Adrenal gland (tissue), 12 donors: ENCODE results near the gene FCRL5. TPM values are rescaled to one million over a fixed set of nuclear protein-coding genes. Genes with fewer than 3 reads are reported as not detected.

Experiments
- DNase-seq, 7 donors: peaks; one replicate each; pipeline ENCODE4 v3.0.0-alpha.2; 2019 to 2020
- H3K27ac ChIP-seq, 5 donors: fragments of 200-600 bp; sonication (generic) in 4 of 5; 1 replicate in 3 of 5; 2 replicates in 2 of 5; pipeline versions ENCODE4 v1.5.1 to v1.8.0; 2016 to 2020; ENCODE audit warnings: mild to moderate bottlenecking in 1 of 5
- H3K27me3 ChIP-seq: fragments of 200-600 bp; 2 replicates; pipeline ENCODE4 v1.8.0; 2021
- H3K36me3 ChIP-seq, 2 donors: fragments of 200-600 bp; replicated peaks in 1 of 2; 1 replicate in 1 of 2; 2 replicates in 1 of 2; pipeline versions ENCODE4 v1.5.1 to v1.8.0; 2018 to 2022
- H3K4me1 ChIP-seq, 2 donors: fragments of 200-600 bp; replicated peaks in 1 of 2; 1 replicate in 1 of 2; 2 replicates in 1 of 2; pipeline versions ENCODE4 v1.5.1 to v1.8.0; 2018 to 2021
- H3K4me3 ChIP-seq, 4 donors: fragments of 200-600 bp; sonication (generic) in 3 of 4; one replicate each; pipeline ENCODE4 v1.5.1; 2016 to 2018
- H3K9me3 ChIP-seq, 3 donors: fragments of 200-600 bp; sonication (generic) in 1 of 3; replicated peaks in 1 of 3; 1 replicate in 2 of 3; 2 replicates in 1 of 3; pipeline versions ENCODE4 v1.5.1 to v1.8.0; 2016 to 2021
- CTCF ChIP-seq, 6 experiments: fragments of 450-650 bp in 4 of 6; fragments of 200-600 bp in 2 of 6; sonication (generic) in 1 of 6; IDR thresholded peaks; 1 replicate in 5 of 6; 2 replicates in 1 of 6; pipeline versions ENCODE4 v1.5.1 to v1.8.0; 2016 to 2021; ENCODE audit warnings: antibody characterized with exemption in 6 of 6, mild to moderate bottlenecking in 2 of 6, moderate library complexity in 1 of 6
- POLR2A ChIP-seq, 2 donors: fragments of 450-650 bp; IDR thresholded peaks; one replicate each; pipeline ENCODE4 v1.6.1; 2017; ENCODE audit warnings: antibody characterized with exemption in 2 of 2, mild to moderate bottlenecking in 2 of 2, moderate library complexity in 1 of 2
- WGBS, 4 donors: extraction: QIAGEN DNeasy Blood & Tissue Kit in 2 of 4; methylation state at CpG; one replicate each; pipeline versions ENCODE4 v1.1.5 to v1.1.7; 2013 to 2017; 5-methylcytosine and 5-hydroxymethylcytosine counted together
- intact Hi-C, 2 donors: fragments of 100-400 bp; cut with DNase I; formaldehyde crosslinking; loops; one replicate each; pipeline versions ENCODE4 v1.14.1 to v1.15.0; 2022 to 2023
- polyA plus RNA-seq, 3 donors: library from polyadenylated mRNA; stranded (reverse); fragments of 200-250 nt in 2 of 3; fragments of 350-450 nt in 1 of 3; fragmentation: Illumina TruSeq in 1 of 3; extraction: RNeasy Lipid Tissue Mini Kit (QIAGEN cat#74804) in 1 of 3; gene quantifications; one replicate each; pipeline ENCODE4 v1.2.3, GENCODE V29; 2013 to 2014
- total RNA-seq, 9 donors: library from RNA; depleted of rRNA in 4 of 9; stranded (reverse); fragments of >200 nt in 4 of 9; fragments of 120-200 nt in 1 of 9; fragmentation: NEBNext Ultra II Directional in 1 of 9; extraction: Animal tissue kit (Norgen Biotek cat#: 25700) in 1 of 9; gene quantifications; one replicate each; pipeline versions ENCODE4 v1.1.0 to v1.2.4, GENCODE V29; 2013 to 2023
- donor health status: healthy with polysubstance abuse.
- donor health status: Bipolar disorder and iron deficiency.
- donor health status: DM: yes; HTN: yes; CAD: no.
- donor health status: DM: no; HTN: no; CAD: no.
- donor health status: DM: no; HTN: no; CAD: no.
- donor health status: DM: yes; HTN: yes; CAD: no.

The FCRL5 gene
- total and polyA plus RNA-seq, 12 donors: under 0.01 to 1.1 (median 0.24) TPM; not detected in 5

DNA sequence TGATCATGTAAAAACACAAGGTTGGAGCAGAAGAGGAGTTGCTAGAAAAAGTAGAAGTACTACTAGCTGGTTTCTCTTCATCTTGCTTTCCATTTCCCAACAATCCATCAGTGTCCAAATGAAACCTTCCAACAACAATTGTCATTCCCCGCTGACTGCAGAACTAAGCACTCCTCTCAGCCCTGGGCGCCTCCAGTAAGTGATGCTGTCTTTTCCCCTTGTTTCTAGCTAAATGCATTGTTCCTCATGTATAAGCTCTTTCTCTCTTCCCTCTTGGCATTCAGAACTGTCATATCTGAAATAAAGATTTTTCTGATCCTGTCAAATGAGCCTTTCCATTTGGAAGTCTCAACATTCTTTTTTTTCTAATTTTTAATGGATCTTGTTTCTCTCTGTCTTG is 68.7 kb downstream of the FCRL5 start:
- Histone ChIP-seq H3K27me3 (no peaks in the 10 kb centered on the region), H3K36me3 (no peaks in the 10 kb centered on the region), H3K4me3 (no peak overlapping the region), H3K4me1 (no peaks in the 10 kb centered on the region), H3K9me3 (no peaks in the 10 kb centered on the region), H3K27ac (no peak overlapping the region)
- intact Hi-C loops: loop anchor here in 1 of 2 donors (10.0 kb wide), 1 partner anchor 289 kb away; no protein-coding TSS in a partner anchor
- DNase-seq: no peak
- TF ChIP-seq CTCF (IDR thresholded peaks at IDR 0.05): no peak
- no peak for TF ChIP-seq POLR2A (IDR thresholded peaks at IDR 0.05)
- WGBS, 4 donors: 55 to 89% (median 73%) methylated on average over 2 of the region's 2 CpGs

DNA sequence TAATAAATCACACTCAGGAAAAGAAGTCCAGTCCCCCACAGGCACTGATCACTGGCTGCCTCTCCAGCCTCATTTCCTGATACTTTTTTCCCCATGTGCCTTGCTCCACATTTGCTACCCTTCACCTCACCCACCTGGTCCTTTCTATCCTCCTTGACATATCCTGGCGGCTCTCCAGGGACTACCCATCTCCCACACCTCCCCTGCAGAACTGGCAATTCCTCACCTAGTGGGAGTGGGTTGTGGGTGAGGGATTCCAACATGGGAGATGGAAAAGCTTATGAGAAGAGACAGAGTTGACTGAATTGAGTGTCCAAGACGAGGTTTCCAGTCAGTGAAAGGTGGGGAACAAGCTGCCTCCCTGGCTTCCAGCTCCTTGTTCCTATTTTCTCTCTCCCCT is 69.6 kb downstream of the FCRL5 start:
- Histone ChIP-seq H3K27me3 (no peaks in the 10 kb centered on the region), H3K27ac (no peak overlapping the region), H3K9me3 (peaks cover 0 to 2% (median 0%) of the 10 kb centered on the region in 3 donors), H3K4me3 (no peak overlapping the region), H3K36me3 (no peaks in the 10 kb centered on the region), H3K4me1 (no peaks in the 10 kb centered on the region)
- no peak for DNase-seq
- no peak for TF ChIP-seq CTCF (IDR thresholded peaks at IDR 0.05)
- TF ChIP-seq POLR2A (IDR thresholded peaks at IDR 0.05): no peak
- intact Hi-C loops: loop anchor here in 1 of 2 donors (10.0 kb wide), 1 partner anchor 288 kb away; no protein-coding TSS in a partner anchor
- WGBS, 4 donors: 37 to 63% (median 48%) methylated on average over 2 of the region's 2 CpGs

GRCh38 chr1:157482174-157482573 is 70.1 kb downstream of the FCRL5 start:
- no peaks in the 10 kb centered on the region for H3K27me3 ChIP-seq
- no peak overlapping the region for H3K4me3 ChIP-seq
- H3K9me3 ChIP-seq: peaks cover 0 to 3% (median 0%) of the 10 kb centered on the region in 3 donors
- DNase-seq: no peak
- H3K27ac ChIP-seq: no peak overlapping the region
- intact Hi-C loops: loop anchor here in 1 of 2 donors (10.0 kb wide), 1 partner anchor 287 kb away; no protein-coding TSS in a partner anchor
- no peaks in the 10 kb centered on the region for H3K36me3 ChIP-seq
- TF ChIP-seq POLR2A (IDR thresholded peaks at IDR 0.05) (no peak), CTCF (IDR thresholded peaks at IDR 0.05) (no peak)
- no peaks in the 10 kb centered on the region for H3K4me1 ChIP-seq

- DNase-seq: no peak
- no peak overlapping the region for H3K27ac ChIP-seq
- intact Hi-C loops: no loop called here
- H3K4me3 ChIP-seq: no peak overlapping the region
- TF ChIP-seq CTCF (IDR thresholded peaks at IDR 0.05): no peak
- TF ChIP-seq POLR2A (IDR thresholded peaks at IDR 0.05): no peak
- H3K4me1 ChIP-seq: no peaks in the 10 kb centered on the region
- no peaks in the 10 kb centered on the region for H3K36me3 ChIP-seq
- peaks cover 0 to 3% (median 0%) of the 10 kb centered on the region in 3 donors for H3K9me3 ChIP-seq
- H3K27me3 ChIP-seq: no peaks in the 10 kb centered on the region
Observed at GRCh38 chr1:157478030-157478429, 74.3 kb downstream of the FCRL5 start.
